GM23338 (cell line): ENCODE results near the gene AGO4. TPM values are rescaled to one million over a fixed set of nuclear protein-coding genes. Genes with fewer than 3 reads are reported as not detected.
"Not testable (repeated sequence)": the region's sequence is repeated elsewhere in the genome, so short reads cannot be mapped to it uniquely, and the experiment has no call there.

Experiments used
- ATAC-seq: fragments of 200-7000 bp; cut with Tn5 transposase; 3 replicates; pipeline ENCODE4 v1.9.1; 2020
- DNase-seq: peaks from one replicate; pipeline ENCODE4 v3.0.0-alpha.2; 2015; ENCODE audit warnings: low spot score
- H2AFZ ChIP-seq: fragments of 200-600 bp; sonication (generic); 2 replicates; pipeline ENCODE4 v1.8.0; 2016; ENCODE audit warnings: antibody characterized with exemption, mild to moderate bottlenecking, moderate library complexity
- H3F3A ChIP-seq: fragments of 200-600 bp; sonication (generic); replicated peaks from 2 replicates; pipeline ENCODE4 v1.8.0; 2017; ENCODE audit warnings: antibody characterized with exemption, mixed run types, low read depth
- H3K27ac ChIP-seq: fragments of 200-600 bp; sonication (generic); 2 replicates; pipeline ENCODE4 v1.6.1; 2016; ENCODE audit warnings: low read depth
- H3K27me3 ChIP-seq: fragments of 200-600 bp; sonication (generic); 2 replicates; pipeline ENCODE4 v1.8.0; 2016; ENCODE audit warnings: mild to moderate bottlenecking, mixed run types, moderate library complexity; ENCODE audit not compliant: insufficient read depth
- H3K36me3 ChIP-seq: fragments of 200-600 bp; sonication (generic); 2 replicates; pipeline ENCODE4 v1.8.0; 2016; ENCODE audit warnings: mild to moderate bottlenecking; ENCODE audit not compliant: insufficient read depth
- H3K4me1 ChIP-seq: fragments of 200-600 bp; sonication (generic); 2 replicates; pipeline ENCODE4 v1.8.0; 2016; ENCODE audit warnings: mild to moderate bottlenecking, moderate library complexity; ENCODE audit not compliant: insufficient read depth
- H3K4me2 ChIP-seq: fragments of 200-600 bp; sonication (generic); 2 replicates; pipeline ENCODE4 v1.7.1; 2017; ENCODE audit warnings: mixed run types
- H3K4me3 ChIP-seq: fragments of 200-600 bp; sonication (generic); 2 replicates; pipeline ENCODE4 v1.6.1; 2016; ENCODE audit warnings: mixed run types
- H3K79me2 ChIP-seq: fragments of 200-600 bp; sonication (generic); replicated peaks from 2 replicates; pipeline ENCODE4 v1.8.0; 2017; ENCODE audit warnings: mild to moderate bottlenecking; ENCODE audit not compliant: insufficient read depth
- H3K9me2 ChIP-seq: fragments of 200-600 bp; sonication (generic); 2 replicates; pipeline ENCODE4 v1.8.0; 2017; ENCODE audit not compliant: insufficient read depth
- H4K20me1 ChIP-seq: fragments of 200-600 bp; sonication (generic); replicated peaks from 2 replicates; pipeline ENCODE4 v1.8.0; 2017; ENCODE audit warnings: mild to moderate bottlenecking; ENCODE audit not compliant: insufficient read depth
- H3K27ac Mint-ChIP-seq: 2 replicates; pipeline ENCODE4 v1.8.0; 2020; ENCODE audit warnings: inconsistent platforms, mild to moderate bottlenecking, moderate library complexity, mixed read lengths
- H3K27me3 Mint-ChIP-seq: 3 replicates; pipeline ENCODE4 v1.8.0; 2022; ENCODE audit warnings: low read depth, mild to moderate bottlenecking, moderate library complexity, mixed read lengths, inconsistent platforms; ENCODE audit not compliant: insufficient read depth, poor library complexity
- H3K36me3 Mint-ChIP-seq: 3 replicates; pipeline ENCODE4 v1.8.0; 2021; ENCODE audit warnings: low read depth, mild to moderate bottlenecking, inconsistent platforms, moderate library complexity, mixed read lengths
- H3K4me1 Mint-ChIP-seq: 3 replicates; pipeline ENCODE4 v1.8.0; 2020; ENCODE audit warnings: mild to moderate bottlenecking, inconsistent platforms, mixed read lengths
- H3K4me3 Mint-ChIP-seq: 3 replicates; pipeline ENCODE4 v1.8.0; 2021; ENCODE audit warnings: moderate library complexity, mild to moderate bottlenecking, inconsistent platforms, mixed read lengths
- H3K9me3 Mint-ChIP-seq: 3 replicates; pipeline ENCODE4 v1.8.0; 2020; ENCODE audit warnings: moderate library complexity, mild to moderate bottlenecking, inconsistent platforms, mixed read lengths
- EZH2phosphoT487 ChIP-seq: fragments of 200-600 bp; sonication (generic); IDR thresholded peaks from one replicate; pipeline ENCODE4 v1.8.1; 2018; ENCODE audit warnings: antibody characterized with exemption; ENCODE audit not compliant: unreplicated experiment
- JUNB ChIP-seq: IDR thresholded peaks from one replicate; pipeline ENCODE4 v1.6.1; 2016; ENCODE audit warnings: antibody characterized with exemption; ENCODE audit not compliant: unreplicated experiment
- polyA plus RNA-seq: library from polyadenylated mRNA; unstranded; fragments of >200 nt; fragmentation: Nextera tagmentation; extraction: Ambion mirVana; gene quantifications from 2 replicates; pipeline ENCODE4 v1.2.1, GENCODE V29; 2016
- total RNA-seq: library from RNA; depleted of rRNA; stranded (reverse); fragments of >200 nt; shearing (Covaris generic); gene quantifications from 2 replicates; pipeline ENCODE4 v1.2.3, GENCODE V29; 2014
- TF ChIP-seq, protein P1 (sequence below): IDR thresholded peaks from one replicate; pipeline ENCODE4 v1.6.1; 2018; ENCODE audit warnings: antibody characterized with exemption; ENCODE audit not compliant: unreplicated experiment
- TF ChIP-seq, protein P2 (sequence below): IDR thresholded peaks from 2 replicates; pipeline ENCODE4 v1.6.1; 2016; ENCODE audit warnings: antibody characterized with exemption

Gene AGO4
- total and polyA plus RNA-seq, 2 experiments from 2014 or later: 1.7 to 9.7 TPM

DNA sequence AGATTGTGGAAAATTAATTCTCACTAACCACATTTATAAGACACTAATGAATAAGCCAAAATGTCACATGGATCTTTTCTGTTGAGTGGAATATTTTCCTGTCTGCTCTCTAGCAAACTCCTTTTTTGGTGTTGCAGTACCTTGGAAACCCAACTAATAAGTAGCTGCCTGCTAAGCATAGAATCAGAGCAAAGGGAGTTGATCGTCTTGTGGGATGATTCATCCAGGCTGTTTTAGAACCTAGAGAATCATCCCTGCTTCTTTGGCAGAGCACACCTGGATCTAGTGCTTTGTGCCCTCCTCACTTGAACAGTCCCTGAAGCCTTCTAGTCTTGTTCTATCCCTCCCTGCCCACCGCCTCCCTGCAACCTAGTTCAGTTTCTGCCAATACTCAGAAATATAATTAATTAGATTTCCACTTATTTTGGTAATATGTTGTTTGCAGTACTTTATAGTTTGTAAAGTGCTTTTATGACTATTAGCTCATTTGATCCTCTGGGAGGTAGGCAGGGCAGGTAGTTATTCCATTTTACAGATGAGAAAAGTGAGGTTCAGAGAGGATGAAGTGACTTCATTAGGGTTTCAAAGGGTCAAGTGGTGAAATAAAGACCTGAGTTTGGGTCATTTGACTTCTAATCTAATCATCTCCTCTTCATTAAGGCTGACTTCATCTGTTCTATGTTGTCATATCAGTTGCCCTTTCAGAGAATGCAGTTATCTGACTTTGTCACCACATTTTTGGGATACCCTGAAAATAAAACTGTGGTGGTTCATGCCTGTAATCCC is 2.5 kb downstream of the AGO4 start:
- Histone ChIP-seq H3K36me3 (no peaks in the 10 kb centered on the region), H3K4me1 (peaks cover 10% of the 10 kb centered on the region), H4K20me1 (peaks cover 7% of the 10 kb centered on the region), H3K27me3 (0 out of 2 replicates have a peak, but pooled peaks cover 10% of the 10 kb centered on the region), H3K4me3 (no peak overlapping the region), H2AFZ (no peak overlapping the region), H3K79me2 (no peaks in the 10 kb centered on the region; the same call in 1 of the 2 replicates), H3K9me2 (no peaks in the 10 kb centered on the region), H3K4me2 (no peak overlapping the region), H3K27ac (no peak overlapping the region), H3F3A (peaks cover 18% of the 10 kb centered on the region)
- peak overlapping the region; percentile 44; the same call in 1 of the 3 replicates for H3K4me3 Mint-ChIP-seq
- peaks cover 27% of the 10 kb centered on the region for H3K27me3 Mint-ChIP-seq
- H3K27ac Mint-ChIP-seq: no peak overlapping the region
- DNase-seq: no peak
- TF ChIP-seq, protein P1, sequence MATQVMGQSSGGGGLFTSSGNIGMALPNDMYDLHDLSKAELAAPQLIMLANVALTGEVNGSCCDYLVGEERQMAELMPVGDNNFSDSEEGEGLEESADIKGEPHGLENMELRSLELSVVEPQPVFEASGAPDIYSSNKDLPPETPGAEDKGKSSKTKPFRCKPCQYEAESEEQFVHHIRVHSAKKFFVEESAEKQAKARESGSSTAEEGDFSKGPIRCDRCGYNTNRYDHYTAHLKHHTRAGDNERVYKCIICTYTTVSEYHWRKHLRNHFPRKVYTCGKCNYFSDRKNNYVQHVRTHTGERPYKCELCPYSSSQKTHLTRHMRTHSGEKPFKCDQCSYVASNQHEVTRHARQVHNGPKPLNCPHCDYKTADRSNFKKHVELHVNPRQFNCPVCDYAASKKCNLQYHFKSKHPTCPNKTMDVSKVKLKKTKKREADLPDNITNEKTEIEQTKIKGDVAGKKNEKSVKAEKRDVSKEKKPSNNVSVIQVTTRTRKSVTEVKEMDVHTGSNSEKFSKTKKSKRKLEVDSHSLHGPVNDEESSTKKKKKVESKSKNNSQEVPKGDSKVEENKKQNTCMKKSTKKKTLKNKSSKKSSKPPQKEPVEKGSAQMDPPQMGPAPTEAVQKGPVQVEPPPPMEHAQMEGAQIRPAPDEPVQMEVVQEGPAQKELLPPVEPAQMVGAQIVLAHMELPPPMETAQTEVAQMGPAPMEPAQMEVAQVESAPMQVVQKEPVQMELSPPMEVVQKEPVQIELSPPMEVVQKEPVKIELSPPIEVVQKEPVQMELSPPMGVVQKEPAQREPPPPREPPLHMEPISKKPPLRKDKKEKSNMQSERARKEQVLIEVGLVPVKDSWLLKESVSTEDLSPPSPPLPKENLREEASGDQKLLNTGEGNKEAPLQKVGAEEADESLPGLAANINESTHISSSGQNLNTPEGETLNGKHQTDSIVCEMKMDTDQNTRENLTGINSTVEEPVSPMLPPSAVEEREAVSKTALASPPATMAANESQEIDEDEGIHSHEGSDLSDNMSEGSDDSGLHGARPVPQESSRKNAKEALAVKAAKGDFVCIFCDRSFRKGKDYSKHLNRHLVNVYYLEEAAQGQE: no peak
- no peak for TF ChIP-seq JUNB
- H3K9me3 Mint-ChIP-seq: no peaks in the 10 kb centered on the region
- ATAC-seq: no peak
- peaks cover 13% of the 10 kb centered on the region for H3K4me1 Mint-ChIP-seq
- H3K36me3 Mint-ChIP-seq: no peaks in the 10 kb centered on the region

DNA sequence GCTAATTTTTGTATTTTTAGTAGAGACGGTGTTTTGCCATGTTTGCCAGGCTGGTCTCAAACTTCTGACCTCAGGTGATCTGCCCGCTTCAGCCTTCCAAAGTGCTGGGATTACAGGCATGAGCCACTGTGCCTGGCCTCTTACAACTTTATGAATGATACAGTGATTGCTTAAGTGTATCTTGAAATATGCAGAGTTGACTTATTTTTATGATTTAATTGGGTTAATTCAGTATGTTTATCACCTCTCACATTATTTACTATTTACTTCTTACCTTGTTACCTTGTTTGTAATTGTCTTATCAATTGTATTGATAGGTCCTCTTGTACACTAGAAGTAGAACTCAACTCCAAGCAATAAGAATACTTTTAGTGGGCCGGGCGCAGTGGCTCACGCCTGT is 4.9 kb downstream of the AGO4 start:
- not testable (repeated sequence) for H3F3A ChIP-seq, H3K36me3 Mint-ChIP-seq, H4K20me1 ChIP-seq, ATAC-seq, H3K9me2 ChIP-seq, H3K4me1 Mint-ChIP-seq, H2AFZ ChIP-seq, H3K9me3 Mint-ChIP-seq, H3K4me3 Mint-ChIP-seq, H3K79me2 ChIP-seq, H3K27ac ChIP-seq, H3K4me3 ChIP-seq, H3K27ac Mint-ChIP-seq, H3K36me3 ChIP-seq, DNase-seq, H3K4me2 ChIP-seq
- Histone ChIP-seq H3K4me1 (peaks cover 10% of the 10 kb centered on the region), H3K27me3 (0 out of 2 replicates have a peak, but pooled peaks cover 10% of the 10 kb centered on the region)
- H3K27me3 Mint-ChIP-seq: peaks cover 14% of the 10 kb centered on the region

DNA sequence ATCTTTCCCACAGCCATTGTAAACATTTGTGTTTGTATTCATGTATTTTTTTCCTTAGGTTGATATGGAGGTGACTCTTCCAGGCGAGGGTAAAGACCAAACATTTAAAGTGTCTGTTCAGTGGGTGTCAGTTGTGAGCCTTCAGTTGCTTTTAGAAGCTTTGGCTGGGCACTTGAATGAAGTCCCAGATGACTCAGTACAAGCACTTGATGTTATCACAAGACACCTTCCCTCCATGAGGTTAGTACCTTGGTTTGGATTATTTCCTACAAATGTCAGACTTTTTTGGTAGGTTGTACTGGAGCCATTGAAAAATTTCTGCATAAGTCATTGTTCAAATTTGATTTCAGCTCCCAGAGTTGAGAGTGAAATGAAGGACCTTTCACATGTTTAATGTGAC is 17.4 kb downstream of the AGO4 start:
- Histone ChIP-seq H3K4me2 (no peak overlapping the region), H3K36me3 (0 out of 2 replicates have a peak, but pooled peaks cover 3% of the 10 kb centered on the region), H3K79me2 (no peaks in the 10 kb centered on the region), H3F3A (no peaks in the 10 kb centered on the region; the same call in 1 of the 2 replicates), H3K27ac (no peak overlapping the region), H3K4me3 (no peak overlapping the region), H4K20me1 (no peaks in the 10 kb centered on the region), H3K9me2 (no peaks in the 10 kb centered on the region), H3K4me1 (no peaks in the 10 kb centered on the region), H3K27me3 (no peaks in the 10 kb centered on the region), H2AFZ (no peak overlapping the region)
- Mint-ChIP-seq H3K4me1 (no peaks in the 10 kb centered on the region), H3K27me3 (peaks cover 2% of the 10 kb centered on the region), H3K4me3 (no peak overlapping the region), H3K9me3 (no peaks in the 10 kb centered on the region), H3K27ac (no peak overlapping the region), H3K36me3 (peaks cover 7% of the 10 kb centered on the region)
- TF ChIP-seq JUNB (no peak), EZH2phosphoT487 (no peak)
- TF ChIP-seq, protein P2, sequence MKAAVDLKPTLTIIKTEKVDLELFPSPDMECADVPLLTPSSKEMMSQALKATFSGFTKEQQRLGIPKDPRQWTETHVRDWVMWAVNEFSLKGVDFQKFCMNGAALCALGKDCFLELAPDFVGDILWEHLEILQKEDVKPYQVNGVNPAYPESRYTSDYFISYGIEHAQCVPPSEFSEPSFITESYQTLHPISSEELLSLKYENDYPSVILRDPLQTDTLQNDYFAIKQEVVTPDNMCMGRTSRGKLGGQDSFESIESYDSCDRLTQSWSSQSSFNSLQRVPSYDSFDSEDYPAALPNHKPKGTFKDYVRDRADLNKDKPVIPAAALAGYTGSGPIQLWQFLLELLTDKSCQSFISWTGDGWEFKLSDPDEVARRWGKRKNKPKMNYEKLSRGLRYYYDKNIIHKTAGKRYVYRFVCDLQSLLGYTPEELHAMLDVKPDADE: no peak
- no peak for ATAC-seq
- DNase-seq: no peak
